OCI-LY1 (cell line): ENCODE measurements around the gene AIF1.

Experiments
- H2AFZ ChIP-seq: fragments of 200-600 bp; sonication (generic), shearing (Covaris generic); 2 replicates; pipeline ENCODE4 v1.6.0; 2014; ENCODE audit warnings: antibody characterized with exemption, mild to moderate bottlenecking, low read length
- H3F3A ChIP-seq: fragments of 200-600 bp; sonication (generic), shearing (Covaris generic); 2 replicates; pipeline ENCODE4 v1.6.0; 2014; ENCODE audit warnings: mild to moderate bottlenecking, antibody characterized with exemption, low read length, moderate library complexity; ENCODE audit not compliant: insufficient read depth
- H3K27ac ChIP-seq: fragments of 200-600 bp; sonication (generic); 2 replicates; pipeline ENCODE4 v1.5.1; 2014; ENCODE audit warnings: low read length, mixed run types, mild to moderate bottlenecking, low read depth; ENCODE audit not compliant: poor library complexity, severe bottlenecking
- H3K27me3 ChIP-seq: fragments of 200-600 bp; sonication (generic); 2 replicates; pipeline ENCODE4 v1.6.0; 2014; ENCODE audit warnings: antibody characterized with exemption, mild to moderate bottlenecking, low read length, moderate library complexity; ENCODE audit not compliant: insufficient read depth
- H3K36me3 ChIP-seq: fragments of 200-600 bp; sonication (generic); 2 replicates; pipeline ENCODE4 v1.6.1; 2014; ENCODE audit warnings: mild to moderate bottlenecking, antibody characterized with exemption, low read length, moderate library complexity, mixed read lengths; ENCODE audit not compliant: insufficient read depth
- H3K4me1 ChIP-seq: fragments of 200-600 bp; sonication (generic); 2 replicates; pipeline ENCODE4 v1.5.1; 2014; ENCODE audit warnings: mild to moderate bottlenecking, low read length, moderate library complexity; ENCODE audit not compliant: insufficient read depth, severe bottlenecking
- H3K4me2 ChIP-seq: fragments of 200-600 bp; sonication (generic), shearing (Covaris generic); 2 replicates; pipeline ENCODE4 v1.6.1; 2014; ENCODE audit warnings: low read length
- H3K4me3 ChIP-seq: fragments of 200-600 bp; sonication (generic); 2 replicates; pipeline ENCODE4 v1.5.1; 2014; ENCODE audit warnings: low read length, low read depth, mild to moderate bottlenecking, mixed read lengths; ENCODE audit not compliant: poor library complexity, severe bottlenecking
- H3K79me2 ChIP-seq: fragments of 200-600 bp; shearing (Covaris generic); 2 replicates; pipeline ENCODE4 v1.6.1; 2016; ENCODE audit warnings: mixed run types, low read length, mixed read lengths; ENCODE audit not compliant: insufficient read depth
- H3K9ac ChIP-seq: fragments of 200-600 bp; sonication (generic), shearing (Covaris generic); 2 replicates; pipeline ENCODE4 v1.6.1; 2014; ENCODE audit warnings: mild to moderate bottlenecking, low read length, mixed read lengths
- H3K9me2 ChIP-seq: fragments of 200-600 bp; sonication (generic), shearing (Covaris generic); 2 replicates; pipeline ENCODE4 v1.6.1; 2014; ENCODE audit warnings: low read depth, mild to moderate bottlenecking, low read length, mixed read lengths
- H3K9me3 ChIP-seq: fragments of 200-600 bp; shearing (Covaris generic); 2 replicates; pipeline ENCODE4 v1.6.1; 2014; ENCODE audit warnings: low read length, mixed read lengths
- H4K20me1 ChIP-seq: fragments of 200-600 bp; sonication (generic), shearing (Covaris generic); 2 replicates; pipeline ENCODE4 v1.6.0; 2016; ENCODE audit warnings: mild to moderate bottlenecking, low read length; ENCODE audit not compliant: insufficient read depth
- CTCF ChIP-seq: fragments of 200-600 bp; sonication (generic), shearing (Covaris generic); IDR thresholded peaks from 2 replicates; pipeline ENCODE4 v1.5.1; 2017; ENCODE audit warnings: mild to moderate bottlenecking, antibody characterized with exemption, low read length, moderate library complexity, mixed read lengths
- EZH2 ChIP-seq: fragments of 200-600 bp; sonication (generic), shearing (Covaris generic); IDR thresholded peaks from 2 replicates; pipeline ENCODE4 v1.8.0; 2017; ENCODE audit warnings: borderline replicate concordance, mixed run types, mild to moderate bottlenecking, antibody characterized with exemption, low read length, moderate library complexity, mixed read lengths

Gene AIF1

GRCh38 chr6:31643818-31644454, 28.9 kb downstream of the AIF1 start:
- H3K9me3 ChIP-seq = no peaks in the 10 kb centered on the region
- no peak overlapping the region for H3K27ac ChIP-seq
- H3K9me2 ChIP-seq = no peaks in the 10 kb centered on the region
- no peak overlapping the region for H3K4me2 ChIP-seq
- H3K79me2 ChIP-seq = no peaks in the 10 kb centered on the region
- H3K4me1 ChIP-seq = no peaks in the 10 kb centered on the region
- TF ChIP-seq EZH2 = no peak
- no peak for TF ChIP-seq CTCF
- H3K9ac ChIP-seq = no peak overlapping the region
- no peaks in the 10 kb centered on the region for H3K27me3 ChIP-seq
- H3K36me3 ChIP-seq = peaks cover 93% of the 10 kb centered on the region
- no peaks in the 10 kb centered on the region for H4K20me1 ChIP-seq
- H3F3A ChIP-seq = no peaks in the 10 kb centered on the region
- no peak overlapping the region for H3K4me3 ChIP-seq
- no peak overlapping the region for H2AFZ ChIP-seq

GRCh38 chr6:31645325-31645724, 30.3 kb downstream of the AIF1 start:
- Histone ChIP-seq H3K27me3 (no peaks in the 10 kb centered on the region), H3K79me2 (no peaks in the 10 kb centered on the region), H3K4me1 (no peaks in the 10 kb centered on the region), H2AFZ (no peak overlapping the region), H4K20me1 (no peaks in the 10 kb centered on the region), H3K4me2 (no peak overlapping the region), H3K4me3 (no peak overlapping the region), H3K9me2 (no peaks in the 10 kb centered on the region), H3F3A (no peaks in the 10 kb centered on the region), H3K36me3 (peaks cover 84% of the 10 kb centered on the region), H3K9me3 (no peaks in the 10 kb centered on the region), H3K9ac (no peak overlapping the region), H3K27ac (no peak overlapping the region)
- TF ChIP-seq EZH2 (no peak), CTCF (no peak)

GRCh38 chr6:31651602-31652191, 36.7 kb downstream of the AIF1 start:
- H3K4me1 ChIP-seq = peaks cover 20% of the 10 kb centered on the region
- peaks cover 29% of the 10 kb centered on the region for H3K36me3 ChIP-seq
- H3K27ac ChIP-seq = peak overlapping the region; percentile 84
- H3K4me3 ChIP-seq = peak overlapping the region; percentile 85
- no peaks in the 10 kb centered on the region for H3K9me3 ChIP-seq
- H3K9ac ChIP-seq = peak overlapping the region; percentile 87
- no peaks in the 10 kb centered on the region for H3F3A ChIP-seq
- TF ChIP-seq CTCF (no peak), EZH2 (no peak)
- no peak overlapping the region for H2AFZ ChIP-seq
- H3K27me3 ChIP-seq = no peaks in the 10 kb centered on the region
- no peaks in the 10 kb centered on the region for H3K9me2 ChIP-seq
- H4K20me1 ChIP-seq = no peaks in the 10 kb centered on the region
- H3K79me2 ChIP-seq = peaks cover 9% of the 10 kb centered on the region; the same call in 1 of the 2 replicates
- H3K4me2 ChIP-seq = peak overlapping the region; percentile 91
